HL-60/S4 (cell line): ENCODE results near the gene DSCAML1.

Experiments used
- in situ Hi-C: fragments of 300-500 bp; cut with MboI; formaldehyde crosslinking; loops from 2 replicates; pipeline ENCODE4 v1.14.3; 2022; ENCODE audit warnings: low sequenced_read_pairs

The DSCAML1 gene

GRCh38 chr11:117621226-117621625 lies 175.8 kb downstream of the DSCAML1 start:
- in situ Hi-C loops = no loop called here

GRCh38 chr11:117620659-117621058 lies 176.4 kb downstream of the DSCAML1 start:
- in situ Hi-C loops = no loop called here

- in situ Hi-C loops = no loop called here
These were observed 176.9 kb downstream of the DSCAML1 start for GRCh38 chr11:117620086-117620485.

- in situ Hi-C loops = no loop called here
These were observed 177.4 kb downstream of the DSCAML1 start for GRCh38 chr11:117619661-117620060.

GRCh38 chr11:117618982-117619355 lies 178.0 kb downstream of the DSCAML1 start:
- in situ Hi-C loops = no loop called here

- in situ Hi-C loops = no loop called here
These were observed 178.6 kb downstream of the DSCAML1 start for GRCh38 chr11:117618302-117618981.

- in situ Hi-C loops = no loop called here
These were observed 180.0 kb downstream of the DSCAML1 start for GRCh38 chr11:117616979-117617378.

- in situ Hi-C loops = no loop called here
These were observed 182.3 kb downstream of the DSCAML1 start for GRCh38 chr11:117614728-117615127.

GRCh38 chr11:117613521-117613920 lies 183.5 kb downstream of the DSCAML1 start:
- in situ Hi-C loops = no loop called here

- in situ Hi-C loops = no loop called here
These were observed 184.8 kb downstream of the DSCAML1 start for GRCh38 chr11:117612177-117612576.

GRCh38 chr11:117610901-117611300 lies 186.1 kb downstream of the DSCAML1 start:
- in situ Hi-C loops = no loop called here

- in situ Hi-C loops = no loop called here
These were observed 187.0 kb downstream of the DSCAML1 start for GRCh38 chr11:117610045-117610444.

- in situ Hi-C loops = no loop called here
These were observed 189.6 kb downstream of the DSCAML1 start for GRCh38 chr11:117607449-117607848.

GRCh38 chr11:117606790-117607189 lies 190.2 kb downstream of the DSCAML1 start:
- in situ Hi-C loops = no loop called here

GRCh38 chr11:117606211-117606610 lies 190.8 kb downstream of the DSCAML1 start:
- in situ Hi-C loops = no loop called here

GRCh38 chr11:117605331-117605730 lies 191.7 kb downstream of the DSCAML1 start:
- in situ Hi-C loops = no loop called here

- in situ Hi-C loops = no loop called here
These were observed 192.6 kb downstream of the DSCAML1 start for GRCh38 chr11:117604336-117604995.

GRCh38 chr11:117603932-117604331 lies 193.1 kb downstream of the DSCAML1 start:
- in situ Hi-C loops = no loop called here

- in situ Hi-C loops = no loop called here
These were observed 195.9 kb downstream of the DSCAML1 start for GRCh38 chr11:117601006-117601708.

- in situ Hi-C loops = no loop called here
These were observed 196.7 kb downstream of the DSCAML1 start for GRCh38 chr11:117600234-117600783.

- in situ Hi-C loops = no loop called here
These were observed 199.9 kb downstream of the DSCAML1 start for GRCh38 chr11:117597071-117597470.

GRCh38 chr11:117595440-117595839 lies 201.6 kb downstream of the DSCAML1 start:
- in situ Hi-C loops = no loop called here
